Amniotic epithelial cell (primary cell): ENCODE results near the gene FRYL.
"Not testable (repeated sequence)": the region's sequence is repeated elsewhere in the genome, so short reads cannot be mapped to it uniquely, and the experiment has no call there.

Experiments used
- DNase-seq: peaks from one replicate; pipeline ENCODE4 v3.0.0-alpha.2; 2010; ENCODE audit warnings: low read depth

FRYL gene

GRCh38 chr4:48785302-48785701, 5.2 kb upstream of the FRYL start:
- DNase-seq: no peak

GRCh38 chr4:48781968-48782367, 1.9 kb upstream of the FRYL start:
- DNase-seq: no peak

- no peak for DNase-seq
Observed at GRCh38 chr4:48780865-48781214, 761 bp upstream of the FRYL start.

- DNase-seq: peak; percentile 50
Observed at GRCh38 chr4:48779095-48779997, 733 bp downstream of the FRYL start.

GRCh38 chr4:48778431-48779094, 1.5 kb downstream of the FRYL start:
- peak; percentile 81 for DNase-seq

GRCh38 chr4:48777739-48778138, 2.3 kb downstream of the FRYL start:
- no peak for DNase-seq

- DNase-seq: no peak
Observed at GRCh38 chr4:48774760-48775710, 5.0 kb downstream of the FRYL start.

- no peak for DNase-seq
Observed at GRCh38 chr4:48772556-48772955, 7.5 kb downstream of the FRYL start.

GRCh38 chr4:48767055-48767929, 12.8 kb downstream of the FRYL start:
- DNase-seq: no peak

- DNase-seq: no peak
Observed at GRCh38 chr4:48766131-48766792, 13.8 kb downstream of the FRYL start.

- no peak for DNase-seq
Observed at GRCh38 chr4:48762408-48762807, 17.7 kb downstream of the FRYL start.

- DNase-seq: no peak
Observed at GRCh38 chr4:48761286-48761685, 18.8 kb downstream of the FRYL start.

GRCh38 chr4:48758703-48759102, 21.4 kb downstream of the FRYL start:
- DNase-seq: not testable (repeated sequence)

- DNase-seq: peak; percentile 49
Observed at GRCh38 chr4:48756689-48757220, 23.3 kb downstream of the FRYL start.

- no peak for DNase-seq
Observed at GRCh38 chr4:48755281-48755680, 24.8 kb downstream of the FRYL start.

GRCh38 chr4:48753159-48753558, 26.9 kb downstream of the FRYL start:
- DNase-seq: no peak

GRCh38 chr4:48752726-48753125, 27.4 kb downstream of the FRYL start:
- no peak for DNase-seq

- DNase-seq: no peak
Observed at GRCh38 chr4:48752246-48752645, 27.8 kb downstream of the FRYL start.

- DNase-seq: peak; percentile 40
Observed at GRCh38 chr4:48748949-48749596, 31.0 kb downstream of the FRYL start.
